ENCODE results near the gene MCRS1.

Gene MCRS1

DNA sequence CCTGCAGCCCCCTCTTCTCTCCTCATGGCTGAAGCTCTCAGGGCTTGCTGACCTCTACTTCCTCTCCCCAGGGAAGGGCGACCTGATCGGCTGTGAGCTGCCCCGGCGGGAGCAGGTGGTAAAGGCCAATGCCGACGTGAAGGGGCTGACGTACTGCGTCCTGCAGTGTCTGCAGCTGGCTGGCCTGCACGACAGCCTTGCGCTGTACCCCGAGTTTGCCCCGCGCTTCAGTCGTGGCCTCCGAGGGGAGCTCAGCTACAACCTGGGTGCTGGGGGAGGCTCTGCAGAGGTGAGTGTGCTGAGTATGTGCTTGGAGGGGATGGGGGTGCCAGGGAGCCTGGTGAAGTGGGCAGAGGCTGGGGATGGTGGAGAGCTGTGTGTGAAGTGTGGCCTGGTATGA lies 13.7 kb downstream of the MCRS1 start:
- no peaks in the 10 kb centered on the region for H3K36me3 ChIP-seq (ENCODE audit: insufficient read depth, low read length)
- H3K4me1 ChIP-seq (ENCODE audit: insufficient read depth, low read length): no peaks in the 10 kb centered on the region
- H3K9ac ChIP-seq (ENCODE audit: low read depth, low read length): no peak overlapping the region

GRCh38 chr12:49553512-49554088 lies 14.3 kb downstream of the MCRS1 start:
- Histone ChIP-seq H3K36me3 (ENCODE audit: insufficient read depth, low read length) (no peaks in the 10 kb centered on the region), H3K9me3 (ENCODE audit: control insufficient read depth, insufficient read depth, low read length) (no peaks in the 10 kb centered on the region)

More for the DNA sequence above, 13.7 kb downstream of the MCRS1 start:
- no peaks in the 10 kb centered on the region for H3K9me3 ChIP-seq (ENCODE audit: control insufficient read depth, insufficient read depth, low read length)

DNA sequence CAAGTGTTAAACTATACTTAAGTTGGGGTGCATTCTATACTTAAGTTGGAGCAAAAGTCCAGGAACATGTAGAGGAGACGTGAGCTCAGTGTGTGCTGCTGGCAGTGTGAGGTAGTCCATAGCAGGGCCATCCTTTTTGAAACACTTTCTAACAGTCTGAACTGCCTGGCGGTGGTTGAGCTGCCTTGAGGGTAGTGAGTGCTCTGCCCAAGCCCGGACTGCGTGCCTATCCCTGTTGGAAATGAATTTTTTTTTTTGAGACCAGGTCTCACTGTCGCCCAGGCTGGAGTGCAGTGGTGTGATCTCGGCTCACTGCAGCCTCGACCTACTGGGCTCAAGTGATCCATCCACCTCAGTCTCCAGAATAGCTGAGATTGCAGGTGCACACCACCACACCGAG lies 15.0 kb downstream of the MCRS1 start:
- H3K4me1 ChIP-seq (ENCODE audit: insufficient read depth, low read length): no peaks in the 10 kb centered on the region
- H3K9ac ChIP-seq (ENCODE audit: low read depth, low read length): no peak overlapping the region
- H3K36me3 ChIP-seq (ENCODE audit: insufficient read depth, low read length): no peaks in the 10 kb centered on the region
- H3K9me3 ChIP-seq (ENCODE audit: control insufficient read depth, insufficient read depth, low read length): no peaks in the 10 kb centered on the region

More at GRCh38 chr12:49553512-49554088, 14.3 kb downstream of the MCRS1 start:
- H3K4me1 ChIP-seq (ENCODE audit: insufficient read depth, low read length): no peaks in the 10 kb centered on the region
- no peak overlapping the region for H3K9ac ChIP-seq (ENCODE audit: low read depth, low read length)

GRCh38 chr12:49552425-49552824 lies 15.5 kb downstream of the MCRS1 start:
- Histone ChIP-seq H3K36me3 (ENCODE audit: insufficient read depth, low read length) (no peaks in the 10 kb centered on the region), H3K4me1 (ENCODE audit: insufficient read depth, low read length) (no peaks in the 10 kb centered on the region), H3K9me3 (ENCODE audit: control insufficient read depth, insufficient read depth, low read length) (no peaks in the 10 kb centered on the region), H3K9ac (ENCODE audit: low read depth, low read length) (no peak overlapping the region)

DNA sequence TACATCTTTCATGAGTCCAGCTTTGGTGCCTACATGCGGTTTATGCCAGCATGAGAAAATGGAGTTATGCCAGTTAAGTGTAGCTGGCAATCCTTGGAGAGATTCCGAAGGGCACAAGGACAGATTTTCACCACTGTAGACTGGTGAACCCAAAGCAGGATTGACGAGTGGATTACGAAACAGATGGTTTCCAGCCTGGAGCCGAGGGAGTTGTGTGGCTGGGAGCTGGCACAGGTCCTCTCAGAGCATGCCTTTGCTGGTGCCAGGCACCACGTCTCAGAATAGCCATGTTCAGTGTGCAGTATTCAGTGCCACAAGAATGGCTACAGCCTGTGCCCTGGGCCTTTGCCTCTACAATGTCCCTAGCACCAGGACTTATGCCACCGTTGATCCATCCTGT lies 15.9 kb downstream of the MCRS1 start:
- Histone ChIP-seq H3K4me1 (ENCODE audit: insufficient read depth, low read length) (no peaks in the 10 kb centered on the region), H3K9me3 (ENCODE audit: control insufficient read depth, insufficient read depth, low read length) (no peaks in the 10 kb centered on the region), H3K36me3 (ENCODE audit: insufficient read depth, low read length) (no peaks in the 10 kb centered on the region), H3K9ac (ENCODE audit: low read depth, low read length) (no peak overlapping the region)

GRCh38 chr12:49550693-49551252 lies 17.2 kb downstream of the MCRS1 start:
- Histone ChIP-seq H3K4me1 (ENCODE audit: insufficient read depth, low read length) (no peaks in the 10 kb centered on the region), H3K9me3 (ENCODE audit: control insufficient read depth, insufficient read depth, low read length) (no peaks in the 10 kb centered on the region), H3K36me3 (ENCODE audit: insufficient read depth, low read length) (no peaks in the 10 kb centered on the region), H3K9ac (ENCODE audit: low read depth, low read length) (no peak overlapping the region)

DNA sequence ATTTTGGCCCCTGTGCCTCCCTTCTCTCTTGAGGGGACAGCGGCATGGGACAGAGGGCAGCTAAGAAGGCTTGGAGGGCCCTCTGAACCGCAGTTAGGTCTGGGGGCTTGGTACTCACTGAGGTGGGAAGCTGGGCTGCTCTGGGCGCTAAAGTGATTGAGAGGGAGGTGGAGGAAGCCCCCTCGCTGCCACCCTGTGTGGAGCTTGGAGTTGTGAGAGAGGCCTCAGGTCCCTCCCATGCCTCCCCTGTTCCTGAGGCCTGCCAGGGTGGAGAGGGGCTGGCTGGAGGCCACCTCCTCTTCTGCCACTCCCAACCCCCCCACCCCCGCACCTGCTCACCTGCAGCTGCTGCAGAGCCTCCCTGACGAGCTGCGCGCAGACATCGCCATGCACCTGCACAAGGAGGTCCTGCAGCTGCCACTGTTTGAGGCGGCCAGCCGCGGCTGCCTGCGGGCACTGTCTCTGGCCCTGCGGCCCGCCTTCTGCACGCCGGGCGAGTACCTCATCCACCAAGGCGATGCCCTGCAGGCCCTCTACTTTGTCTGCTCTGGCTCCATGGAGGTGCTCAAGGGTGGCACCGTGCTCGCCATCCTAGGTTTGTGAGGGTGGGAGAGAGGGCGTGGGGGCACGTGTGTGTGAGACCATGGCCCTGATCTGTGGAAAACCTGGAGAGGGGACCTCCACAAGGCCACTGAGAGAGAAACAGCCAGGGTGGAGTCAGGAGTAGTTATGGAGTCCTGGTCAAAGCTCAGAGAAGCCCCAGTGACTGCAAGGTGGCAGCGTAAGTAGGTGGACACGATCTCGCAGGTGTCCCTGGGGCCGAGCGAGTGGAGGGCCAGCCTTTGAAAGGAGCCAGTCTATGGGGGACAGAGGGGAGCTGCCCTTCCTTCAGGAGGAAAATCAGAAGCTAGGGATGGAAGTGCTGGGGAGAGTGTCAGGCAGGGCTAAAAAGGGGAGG lies 17.9 kb downstream of the MCRS1 start:
- no peak overlapping the region for H3K9ac ChIP-seq (ENCODE audit: low read depth, low read length)
- no peaks in the 10 kb centered on the region for H3K9me3 ChIP-seq (ENCODE audit: control insufficient read depth, insufficient read depth, low read length)
- H3K36me3 ChIP-seq (ENCODE audit: insufficient read depth, low read length): no peaks in the 10 kb centered on the region
- H3K4me1 ChIP-seq (ENCODE audit: insufficient read depth, low read length): no peaks in the 10 kb centered on the region

- Histone ChIP-seq H3K9ac (ENCODE audit: low read depth, low read length) (peak overlapping the region; percentile 29; the same call in 1 of the 2 replicates), H3K36me3 (ENCODE audit: insufficient read depth, low read length) (no peaks in the 10 kb centered on the region), H3K4me1 (ENCODE audit: insufficient read depth, low read length) (peaks cover 4% of the 10 kb centered on the region), H3K9me3 (ENCODE audit: control insufficient read depth, insufficient read depth, low read length) (no peaks in the 10 kb centered on the region)
These were observed 18.9 kb downstream of the MCRS1 start for GRCh38 chr12:49548822-49549648.

GRCh38 chr12:49548481-49548821 lies 19.5 kb downstream of the MCRS1 start:
- Histone ChIP-seq H3K36me3 (ENCODE audit: insufficient read depth, low read length) (no peaks in the 10 kb centered on the region), H3K9me3 (ENCODE audit: control insufficient read depth, insufficient read depth, low read length) (no peaks in the 10 kb centered on the region), H3K4me1 (ENCODE audit: insufficient read depth, low read length) (peaks cover 4% of the 10 kb centered on the region), H3K9ac (ENCODE audit: low read depth, low read length) (no peak overlapping the region; the same call in 1 of the 2 replicates)

DNA sequence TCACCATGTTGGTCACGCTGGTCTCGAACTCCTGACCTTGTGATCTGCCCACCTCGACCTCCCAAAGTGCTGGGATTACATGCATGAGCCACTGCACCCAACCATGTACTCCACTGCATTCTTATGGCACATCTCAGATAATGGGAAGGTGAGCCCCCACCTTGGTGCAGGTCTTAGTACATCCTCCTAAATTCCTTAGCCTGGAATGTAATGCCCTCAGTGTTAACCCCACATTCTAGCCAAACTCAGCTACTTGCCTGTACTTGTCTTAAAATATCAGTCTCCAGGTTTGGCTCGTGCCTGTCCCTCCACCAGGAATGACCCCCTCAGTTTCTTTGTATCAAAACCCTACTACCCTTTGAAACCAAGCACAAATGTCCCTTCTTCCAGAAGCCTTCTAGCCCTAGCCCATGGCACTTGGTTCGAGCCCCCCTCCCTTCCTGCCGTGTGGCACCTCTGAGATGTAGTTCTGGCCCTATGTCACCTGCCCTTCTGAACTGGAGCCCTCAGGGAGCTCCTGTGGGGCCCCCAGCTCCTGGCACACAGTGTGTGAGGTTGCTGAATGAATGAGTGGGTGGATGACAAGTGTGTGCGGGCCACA lies 20.8 kb downstream of the MCRS1 start:
- no peaks in the 10 kb centered on the region for H3K36me3 ChIP-seq (ENCODE audit: insufficient read depth, low read length)
- H3K9me3 ChIP-seq (ENCODE audit: control insufficient read depth, insufficient read depth, low read length): no peaks in the 10 kb centered on the region
- H3K4me1 ChIP-seq (ENCODE audit: insufficient read depth, low read length): peaks cover 4% of the 10 kb centered on the region
- no peak overlapping the region for H3K9ac ChIP-seq (ENCODE audit: low read depth, low read length)

- H3K9ac ChIP-seq (ENCODE audit: low read depth, low read length): no peak overlapping the region
- no peaks in the 10 kb centered on the region for H3K36me3 ChIP-seq (ENCODE audit: insufficient read depth, low read length)
- peaks cover 4% of the 10 kb centered on the region for H3K4me1 ChIP-seq (ENCODE audit: insufficient read depth, low read length)
- no peaks in the 10 kb centered on the region for H3K9me3 ChIP-seq (ENCODE audit: control insufficient read depth, insufficient read depth, low read length)
These were observed 21.5 kb downstream of the MCRS1 start for GRCh38 chr12:49546481-49546880.

- Histone ChIP-seq H3K36me3 (ENCODE audit: insufficient read depth, low read length) (no peaks in the 10 kb centered on the region), H3K9ac (ENCODE audit: low read depth, low read length) (no peak overlapping the region), H3K9me3 (ENCODE audit: control insufficient read depth, insufficient read depth, low read length) (no peaks in the 10 kb centered on the region), H3K4me1 (ENCODE audit: insufficient read depth, low read length) (peaks cover 4% of the 10 kb centered on the region)
These were observed 22.1 kb downstream of the MCRS1 start for GRCh38 chr12:49545815-49546214.

GRCh38 chr12:49543914-49544815 lies 23.8 kb downstream of the MCRS1 start:
- H3K4me1 ChIP-seq (ENCODE audit: insufficient read depth, low read length): peaks cover 11% of the 10 kb centered on the region
- peak overlapping the region; percentile 31; the same call in 1 of the 2 replicates for H3K9ac ChIP-seq (ENCODE audit: low read depth, low read length)
- no peaks in the 10 kb centered on the region for H3K9me3 ChIP-seq (ENCODE audit: control insufficient read depth, insufficient read depth, low read length)
- no peaks in the 10 kb centered on the region for H3K36me3 ChIP-seq (ENCODE audit: insufficient read depth, low read length)

All from ES-I3 (cell line).